Measurements from ENCODE around the gene DENND2C.

- no peak for TF ChIP-seq CTCF (IDR thresholded peaks at IDR 0.05; ENCODE audit: insufficient read depth, low read depth, low read length)
- TF ChIP-seq EZH2 (IDR thresholded peaks at IDR 0.05; ENCODE audit: insufficient read depth, low read length): no peak
Observed at GRCh38 chr1:114690148-114690547, 20.3 kb upstream of the DENND2C start.
